Measurements from ENCODE around the gene MX1.

The MX1 gene

GRCh38 chr21:41503331-41503730 is 77.3 kb downstream of the MX1 start:
- TF ChIP-seq SPI1 (IDR thresholded peaks at IDR 0.05; ENCODE audit: borderline replicate concordance, low read depth) (no peak), POLR2AphosphoS5 (IDR thresholded peaks at IDR 0.05; ENCODE audit: low read depth) (no peak), GABPA (IDR thresholded peaks at IDR 0.05; ENCODE audit: low read depth) (no peak), REST (IDR thresholded peaks at IDR 0.05; ENCODE audit: insufficient replicate concordance, low read depth) (no peak), CTCF (IDR thresholded peaks at IDR 0.05; ENCODE audit: insufficient read depth, low read length) (no peak)
- peaks cover 18% of the 10 kb centered on the region for H3K27me3 ChIP-seq (ENCODE audit: insufficient read depth, poor library complexity, severe bottlenecking)
- DNase-seq (ENCODE audit: low read depth in 1 of 2, low spot score in 1 of 2), result no peak
- H3K27ac ChIP-seq (replicated peaks), result no peak overlapping the region
- H3K4me3 ChIP-seq (replicated peaks; ENCODE audit: insufficient read depth, low read length), result no peak overlapping the region

GRCh38 chr21:41504030-41504429 is 78.0 kb downstream of the MX1 start:
- Histone ChIP-seq H3K4me3 (replicated peaks; ENCODE audit: insufficient read depth, low read length) (no peak overlapping the region), H3K27ac (replicated peaks) (no peak overlapping the region), H3K27me3 (ENCODE audit: insufficient read depth, poor library complexity, severe bottlenecking) (peaks cover 24% of the 10 kb centered on the region)
- TF ChIP-seq GABPA (IDR thresholded peaks at IDR 0.05; ENCODE audit: low read depth) (no peak), SPI1 (IDR thresholded peaks at IDR 0.05; ENCODE audit: borderline replicate concordance, low read depth) (no peak), REST (IDR thresholded peaks at IDR 0.05; ENCODE audit: insufficient replicate concordance, low read depth) (no peak), POLR2AphosphoS5 (IDR thresholded peaks at IDR 0.05; ENCODE audit: low read depth) (no peak), CTCF (IDR thresholded peaks at IDR 0.05; ENCODE audit: insufficient read depth, low read length) (no peak)
- DNase-seq (ENCODE audit: low read depth in 1 of 2, low spot score in 1 of 2), result no peak

GRCh38 chr21:41506005-41506594 is 80.1 kb downstream of the MX1 start:
- no peak overlapping the region for H3K27ac ChIP-seq (replicated peaks)

More at GRCh38 chr21:41506005-41506594, 80.1 kb downstream of the MX1 start:
- H3K27me3 ChIP-seq (ENCODE audit: insufficient read depth, poor library complexity, severe bottlenecking), result peaks cover 31% of the 10 kb centered on the region
- no peak for DNase-seq (ENCODE audit: low read depth in 1 of 2, low spot score in 1 of 2)
- TF ChIP-seq CTCF (IDR thresholded peaks at IDR 0.05; ENCODE audit: insufficient read depth, low read length) (no peak), POLR2AphosphoS5 (IDR thresholded peaks at IDR 0.05; ENCODE audit: low read depth) (no peak), GABPA (IDR thresholded peaks at IDR 0.05; ENCODE audit: low read depth) (no peak), REST (IDR thresholded peaks at IDR 0.05; ENCODE audit: insufficient replicate concordance, low read depth) (no peak)
- no peak overlapping the region for H3K4me3 ChIP-seq (replicated peaks; ENCODE audit: insufficient read depth, low read length)
